Measurements from ENCODE around the gene DUSP16. TPM values are rescaled to one million over a fixed set of nuclear protein-coding genes. Genes with fewer than 3 reads are reported as not detected.

Gene DUSP16
- total and polyA plus RNA-seq, 4 experiments from 2014 or later = 16.8 to 125 (median 72.5) TPM

GRCh38 chr12:12540261-12541013 lies 22.2 kb downstream of the DUSP16 start:
- no peaks in the 10 kb centered on the region for H3K36me3 ChIP-seq (ENCODE audit: insufficient read depth, low read length)
- POLR2A ChIA-PET (ENCODE audit: partially characterized antibody) = interaction anchor here (1.0 to 2.0 kb wide), 4 partner anchors 20 to 183 kb away, joined by 3 to 5 read pairs (median 3); partner anchors contain the start of gene BORCS5
- CTCF ChIA-PET (ENCODE audit: partially characterized antibody) = interaction anchor here (0.7 to 1.8 kb wide), 3 partner anchors 14 to 165 kb away, joined by 3 to 5 read pairs (median 5); no protein-coding TSS in a partner anchor
- H3K9me3 ChIP-seq (ENCODE audit: control insufficient read depth in 1 of 2, low read length in 2 of 2) = no peaks in the 10 kb centered on the region
- no peak overlapping the region for H3K4me3 ChIP-seq (ENCODE audit: low read length in 2 of 2)
- no peak overlapping the region for H3K27ac ChIP-seq (ENCODE audit: low read depth, low read length)
- peaks cover 14% of the 10 kb centered on the region for H3K4me1 ChIP-seq (ENCODE audit: insufficient read depth, low read length)
- Mint-ChIP-seq H3K27ac (peak overlapping the region in 5 of 7 donors; percentile 22 to 88 (median 84)), H3K36me3 (peaks cover 12 to 14% of the 10 kb centered on the region in 2 donors), H3K9me3 (no peaks in the 10 kb centered on the region), H3K4me1 (peaks cover 17 to 56% (median 40%) of the 10 kb centered on the region in 4 donors), H3K4me3 (peak overlapping the region in 5 of 8 donors; percentile 25 to 63 (median 39)), H3K27me3 (no peaks in the 10 kb centered on the region)
- H3K27me3 ChIP-seq (ENCODE audit: insufficient read depth, low read length) = no peaks in the 10 kb centered on the region
- intact Hi-C loops (cut with micrococcal nuclease) = no loop called here
- no peak for DNase-seq

GRCh38 chr12:12539028-12539810 lies 23.4 kb downstream of the DUSP16 start:
- Histone ChIP-seq H3K27ac (ENCODE audit: low read depth, low read length) (no peak overlapping the region), H3K9me3 (ENCODE audit: control insufficient read depth in 1 of 2, low read length in 2 of 2) (no peaks in the 10 kb centered on the region), H3K36me3 (ENCODE audit: insufficient read depth, low read length) (no peaks in the 10 kb centered on the region), H3K27me3 (ENCODE audit: insufficient read depth, low read length) (no peaks in the 10 kb centered on the region), H3K4me3 (ENCODE audit: low read length in 2 of 2) (no peak overlapping the region), H3K4me1 (ENCODE audit: insufficient read depth, low read length) (peaks cover 24% of the 10 kb centered on the region)
- ChIA-PET CTCF (ENCODE audit: partially characterized antibody) (interaction anchor here (1.1 kb wide), 1 partner anchor 10 kb away, joined by 3 read pairs; no protein-coding TSS in a partner anchor), POLR2A (ENCODE audit: partially characterized antibody) (interaction anchor here (1.0 to 1.5 kb wide), 4 partner anchors 21 to 182 kb away, joined by 3 to 4 read pairs (median 3); partner anchors contain the start of gene BORCS5)
- DNase-seq = no peak
- Mint-ChIP-seq H3K9me3 (no peaks in the 10 kb centered on the region), H3K27me3 (no peaks in the 10 kb centered on the region), H3K4me1 (peaks cover 24 to 65% (median 45%) of the 10 kb centered on the region in 4 donors), H3K27ac (peak overlapping the region in 2 of 7 donors; percentile 30 to 35), H3K36me3 (peaks cover 12 to 14% of the 10 kb centered on the region in 2 donors), H3K4me3 (no peak overlapping the region)
- intact Hi-C loops (cut with micrococcal nuclease) = no loop called here

- peak overlapping the region in 5 of 7 donors; percentile 28 to 61 (median 35) for H3K27ac Mint-ChIP-seq
Measured at GRCh38 chr12:12538535-12538934, 24.1 kb downstream of the DUSP16 start.

GRCh38 chr12:12537421-12537820 lies 25.2 kb downstream of the DUSP16 start:
- peak overlapping the region in 1 of 7 donors; percentile 52 for H3K27ac Mint-ChIP-seq
- no peak overlapping the region for H3K27ac ChIP-seq (ENCODE audit: low read depth, low read length)
- H3K36me3 ChIP-seq (ENCODE audit: insufficient read depth, low read length) = no peaks in the 10 kb centered on the region
- H3K4me3 Mint-ChIP-seq = no peak overlapping the region
- no peaks in the 10 kb centered on the region for H3K9me3 Mint-ChIP-seq
- H3K27me3 ChIP-seq (ENCODE audit: insufficient read depth, low read length) = no peaks in the 10 kb centered on the region
- peaks cover 29 to 71% (median 45%) of the 10 kb centered on the region in 4 donors for H3K4me1 Mint-ChIP-seq
- no peak overlapping the region for H3K4me3 ChIP-seq (ENCODE audit: low read length in 2 of 2)
- H3K4me1 ChIP-seq (ENCODE audit: insufficient read depth, low read length) = peaks cover 33% of the 10 kb centered on the region
- ChIA-PET CTCF (ENCODE audit: partially characterized antibody) (interaction anchor here (1.4 kb wide), 2 partner anchors 26 to 199 kb away, joined by 3 read pairs; no protein-coding TSS in a partner anchor), POLR2A (ENCODE audit: partially characterized antibody) (no interaction called here)
- H3K27me3 Mint-ChIP-seq = no peaks in the 10 kb centered on the region
- intact Hi-C loops (cut with micrococcal nuclease) = no loop called here
- no peaks in the 10 kb centered on the region for H3K9me3 ChIP-seq (ENCODE audit: control insufficient read depth in 1 of 2, low read length in 2 of 2)
- no peak for DNase-seq
- H3K36me3 Mint-ChIP-seq = peaks cover 8 to 14% of the 10 kb centered on the region in 2 donors

More at GRCh38 chr12:12538535-12538934, 24.1 kb downstream of the DUSP16 start:
- no peaks in the 10 kb centered on the region for H3K36me3 ChIP-seq (ENCODE audit: insufficient read depth, low read length)
- no peaks in the 10 kb centered on the region for H3K27me3 ChIP-seq (ENCODE audit: insufficient read depth, low read length)
- intact Hi-C loops (cut with micrococcal nuclease) = no loop called here
- peaks cover 31% of the 10 kb centered on the region for H3K4me1 ChIP-seq (ENCODE audit: insufficient read depth, low read length)
- Mint-ChIP-seq H3K9me3 (no peaks in the 10 kb centered on the region), H3K36me3 (peaks cover 12 to 14% of the 10 kb centered on the region in 2 donors), H3K27me3 (no peaks in the 10 kb centered on the region), H3K4me1 (peaks cover 28 to 67% (median 46%) of the 10 kb centered on the region in 4 donors), H3K4me3 (peak overlapping the region in 1 of 8 donors; percentile 4)
- no peaks in the 10 kb centered on the region for H3K9me3 ChIP-seq (ENCODE audit: control insufficient read depth in 1 of 2, low read length in 2 of 2)
- no peak overlapping the region for H3K4me3 ChIP-seq (ENCODE audit: low read length in 2 of 2)
- no peak overlapping the region for H3K27ac ChIP-seq (ENCODE audit: low read depth, low read length)
- POLR2A ChIA-PET (ENCODE audit: partially characterized antibody) = interaction anchor here (1.5 kb wide), 1 partner anchor 162 kb away, joined by 4 read pairs; no protein-coding TSS in a partner anchor
- CTCF ChIA-PET (ENCODE audit: partially characterized antibody) = interaction anchor here (1.1 kb wide), 1 partner anchor 11 kb away, joined by 3 read pairs; no protein-coding TSS in a partner anchor
- DNase-seq = no peak

- Histone ChIP-seq H3K4me3 (ENCODE audit: low read length in 2 of 2) (no peak overlapping the region), H3K4me1 (ENCODE audit: insufficient read depth, low read length) (peaks cover 26% of the 10 kb centered on the region), H3K9me3 (ENCODE audit: control insufficient read depth in 1 of 2, low read length in 2 of 2) (no peaks in the 10 kb centered on the region), H3K27me3 (ENCODE audit: insufficient read depth, low read length) (no peaks in the 10 kb centered on the region), H3K27ac (ENCODE audit: low read depth, low read length) (no peak overlapping the region), H3K36me3 (ENCODE audit: insufficient read depth, low read length) (no peaks in the 10 kb centered on the region)
- H3K27me3 Mint-ChIP-seq = no peaks in the 10 kb centered on the region
- H3K9me3 Mint-ChIP-seq = no peaks in the 10 kb centered on the region
- intact Hi-C loops (cut with micrococcal nuclease) = no loop called here
- peak overlapping the region; percentile 47 to 88 (median 72) for H3K27ac Mint-ChIP-seq
- H3K36me3 Mint-ChIP-seq = peaks cover 3 to 4% of the 10 kb centered on the region in 2 donors
- ChIA-PET CTCF (ENCODE audit: partially characterized antibody) (no interaction called here), POLR2A (ENCODE audit: partially characterized antibody) (interaction anchor here (0.6 to 3.1 kb wide), 3 partner anchors 12 to 27 kb away, joined by 4 to 13 read pairs (median 6); partner anchors contain the start of gene DUSP16)
- DNase-seq = no peak
- peaks cover 25 to 56% (median 36%) of the 10 kb centered on the region in 4 donors for H3K4me1 Mint-ChIP-seq
- peak overlapping the region in 3 of 8 donors; percentile 13 to 57 (median 21) for H3K4me3 Mint-ChIP-seq
Measured at GRCh38 chr12:12534975-12535374, 27.7 kb downstream of the DUSP16 start.

GRCh38 chr12:12534166-12534866 lies 28.3 kb downstream of the DUSP16 start:
- peaks cover 0 to 2% (median 0%) of the 10 kb centered on the region in 8 donors for H3K9me3 Mint-ChIP-seq
- peak overlapping the region in 3 of 8 donors; percentile 17 to 57 (median 36) for H3K4me3 Mint-ChIP-seq
- Histone ChIP-seq H3K27ac (ENCODE audit: low read depth, low read length) (no peak overlapping the region), H3K4me1 (ENCODE audit: insufficient read depth, low read length) (peaks cover 32% of the 10 kb centered on the region), H3K27me3 (ENCODE audit: insufficient read depth, low read length) (no peaks in the 10 kb centered on the region), H3K9me3 (ENCODE audit: control insufficient read depth in 1 of 2, low read length in 2 of 2) (no peaks in the 10 kb centered on the region), H3K4me3 (ENCODE audit: low read length in 2 of 2) (no peak overlapping the region), H3K36me3 (ENCODE audit: insufficient read depth, low read length) (no peaks in the 10 kb centered on the region)
- H3K27me3 Mint-ChIP-seq = no peaks in the 10 kb centered on the region
- intact Hi-C loops (cut with micrococcal nuclease) = no loop called here
- CTCF ChIA-PET (ENCODE audit: partially characterized antibody) = no interaction called here
- peaks cover 7 to 11% of the 10 kb centered on the region in 2 donors for H3K36me3 Mint-ChIP-seq
- POLR2A ChIA-PET (ENCODE audit: partially characterized antibody) = interaction anchor here (0.6 to 3.1 kb wide), 3 partner anchors 13 to 28 kb away, joined by 4 to 13 read pairs (median 6); partner anchors contain the start of gene DUSP16
- no peak for DNase-seq
- H3K4me1 Mint-ChIP-seq = peaks cover 31 to 62% (median 41%) of the 10 kb centered on the region in 4 donors
- peak overlapping the region; percentile 55 to 88 (median 78) for H3K27ac Mint-ChIP-seq
